DOHH2 (cell line): Measurements from ENCODE around the gene BRSK2.

Experiments used
- CTCF ChIP-seq: fragments of 200-600 bp; sonication (generic); IDR thresholded peaks from one replicate; pipeline ENCODE4 v1.5.1; 2014; ENCODE audit warnings: antibody characterized with exemption, mild to moderate bottlenecking, low read depth, low read length; ENCODE audit not compliant: poor library complexity, severe bottlenecking
- EZH2phosphoT487 ChIP-seq: fragments of 200-600 bp; sonication (generic); IDR thresholded peaks from 2 replicates; pipeline ENCODE4 v1.6.1; 2017; ENCODE audit warnings: borderline replicate concordance, mild to moderate bottlenecking, antibody characterized with exemption, low read length, moderate library complexity, mixed read lengths

- TF ChIP-seq CTCF (no peak), EZH2phosphoT487 (no peak)
Observed at GRCh38 chr11:1444823-1445422, 55.2 kb downstream of the BRSK2 start.
